GM23338 (cell line): Measurements from ENCODE around the gene MAP3K21. TPM values are rescaled to one million over a fixed set of nuclear protein-coding genes. Genes with fewer than 3 reads are reported as not detected.

ENCODE experiments used
- ATAC-seq: fragments of 200-7000 bp; cut with Tn5 transposase; 3 replicates; pipeline ENCODE4 v1.9.1; 2020
- DNase-seq: peaks from one replicate; pipeline ENCODE4 v3.0.0-alpha.2; 2015; ENCODE audit warnings: low spot score
- H2AFZ ChIP-seq: fragments of 200-600 bp; sonication (generic); 2 replicates; pipeline ENCODE4 v1.8.0; 2016; ENCODE audit warnings: antibody characterized with exemption, mild to moderate bottlenecking, moderate library complexity
- H3F3A ChIP-seq: fragments of 200-600 bp; sonication (generic); replicated peaks from 2 replicates; pipeline ENCODE4 v1.8.0; 2017; ENCODE audit warnings: antibody characterized with exemption, mixed run types, low read depth
- H3K27ac ChIP-seq: fragments of 200-600 bp; sonication (generic); 2 replicates; pipeline ENCODE4 v1.6.1; 2016; ENCODE audit warnings: low read depth
- H3K27me3 ChIP-seq: fragments of 200-600 bp; sonication (generic); 2 replicates; pipeline ENCODE4 v1.8.0; 2016; ENCODE audit warnings: mild to moderate bottlenecking, mixed run types, moderate library complexity; ENCODE audit not compliant: insufficient read depth
- H3K36me3 ChIP-seq: fragments of 200-600 bp; sonication (generic); 2 replicates; pipeline ENCODE4 v1.8.0; 2016; ENCODE audit warnings: mild to moderate bottlenecking; ENCODE audit not compliant: insufficient read depth
- H3K4me1 ChIP-seq: fragments of 200-600 bp; sonication (generic); 2 replicates; pipeline ENCODE4 v1.8.0; 2016; ENCODE audit warnings: mild to moderate bottlenecking, moderate library complexity; ENCODE audit not compliant: insufficient read depth
- H3K4me2 ChIP-seq: fragments of 200-600 bp; sonication (generic); 2 replicates; pipeline ENCODE4 v1.7.1; 2017; ENCODE audit warnings: mixed run types
- H3K4me3 ChIP-seq: fragments of 200-600 bp; sonication (generic); 2 replicates; pipeline ENCODE4 v1.6.1; 2016; ENCODE audit warnings: mixed run types
- H3K79me2 ChIP-seq: fragments of 200-600 bp; sonication (generic); replicated peaks from 2 replicates; pipeline ENCODE4 v1.8.0; 2017; ENCODE audit warnings: mild to moderate bottlenecking; ENCODE audit not compliant: insufficient read depth
- H3K9me2 ChIP-seq: fragments of 200-600 bp; sonication (generic); 2 replicates; pipeline ENCODE4 v1.8.0; 2017; ENCODE audit not compliant: insufficient read depth
- H4K20me1 ChIP-seq: fragments of 200-600 bp; sonication (generic); replicated peaks from 2 replicates; pipeline ENCODE4 v1.8.0; 2017; ENCODE audit warnings: mild to moderate bottlenecking; ENCODE audit not compliant: insufficient read depth
- H3K27ac Mint-ChIP-seq: 2 replicates; pipeline ENCODE4 v1.8.0; 2020; ENCODE audit warnings: inconsistent platforms, mild to moderate bottlenecking, moderate library complexity, mixed read lengths
- H3K27me3 Mint-ChIP-seq: 3 replicates; pipeline ENCODE4 v1.8.0; 2022; ENCODE audit warnings: low read depth, mild to moderate bottlenecking, moderate library complexity, mixed read lengths, inconsistent platforms; ENCODE audit not compliant: insufficient read depth, poor library complexity
- H3K36me3 Mint-ChIP-seq: 3 replicates; pipeline ENCODE4 v1.8.0; 2021; ENCODE audit warnings: low read depth, mild to moderate bottlenecking, inconsistent platforms, moderate library complexity, mixed read lengths
- H3K4me1 Mint-ChIP-seq: 3 replicates; pipeline ENCODE4 v1.8.0; 2020; ENCODE audit warnings: mild to moderate bottlenecking, inconsistent platforms, mixed read lengths
- H3K4me3 Mint-ChIP-seq: 3 replicates; pipeline ENCODE4 v1.8.0; 2021; ENCODE audit warnings: moderate library complexity, mild to moderate bottlenecking, inconsistent platforms, mixed read lengths
- H3K9me3 Mint-ChIP-seq: 3 replicates; pipeline ENCODE4 v1.8.0; 2020; ENCODE audit warnings: moderate library complexity, mild to moderate bottlenecking, inconsistent platforms, mixed read lengths
- CREB1 ChIP-seq: fragments of 250-450 bp; sonication (Bioruptor Pico); IDR thresholded peaks from 2 replicates; pipeline ENCODE4 v1.5.0; 2020; ENCODE audit warnings: low read depth, mild to moderate bottlenecking, moderate library complexity
- EZH2 ChIP-seq: fragments of 200-600 bp; sonication (generic); IDR thresholded peaks from one replicate; pipeline ENCODE4 v1.8.0; 2017; ENCODE audit warnings: antibody characterized with exemption, mild to moderate bottlenecking, low read depth; ENCODE audit not compliant: unreplicated experiment
- EZH2phosphoT487 ChIP-seq: fragments of 200-600 bp; sonication (generic); IDR thresholded peaks from one replicate; pipeline ENCODE4 v1.8.1; 2018; ENCODE audit warnings: antibody characterized with exemption; ENCODE audit not compliant: unreplicated experiment
- JUNB ChIP-seq: IDR thresholded peaks from one replicate; pipeline ENCODE4 v1.6.1; 2016; ENCODE audit warnings: antibody characterized with exemption; ENCODE audit not compliant: unreplicated experiment
- NANOG ChIP-seq: IDR thresholded peaks from 2 replicates; pipeline ENCODE4 v1.6.1; 2016; ENCODE audit warnings: antibody characterized with exemption, borderline replicate concordance
- POLR2AphosphoS5 ChIP-seq: IDR thresholded peaks from 2 replicates; pipeline ENCODE4 v1.6.1; 2016; ENCODE audit warnings: antibody characterized with exemption, low read depth
- REST ChIP-seq: IDR thresholded peaks from one replicate; pipeline ENCODE4 v1.6.1; 2018; ENCODE audit warnings: antibody characterized with exemption; ENCODE audit not compliant: unreplicated experiment
- STAT1 ChIP-seq: IDR thresholded peaks from one replicate; pipeline ENCODE4 v1.6.1; 2016; ENCODE audit warnings: antibody characterized with exemption; ENCODE audit not compliant: unreplicated experiment
- ZNF114 ChIP-seq: fragments of 250-450 bp; sonication (Bioruptor Pico); IDR thresholded peaks from 2 replicates; pipeline ENCODE4 v1.5.0; 2020; ENCODE audit warnings: mild to moderate bottlenecking, moderate library complexity
- ZNF331 ChIP-seq: fragments of 250-450 bp; sonication (Bioruptor Pico); IDR thresholded peaks from 2 replicates; pipeline ENCODE4 v1.5.0; 2020; ENCODE audit warnings: low read depth, mild to moderate bottlenecking, moderate library complexity
- polyA plus RNA-seq: library from polyadenylated mRNA; unstranded; fragments of >200 nt; fragmentation: Nextera tagmentation; extraction: Ambion mirVana; gene quantifications from 2 replicates; pipeline ENCODE4 v1.2.1, GENCODE V29; 2016
- total RNA-seq: library from RNA; depleted of rRNA; stranded (reverse); fragments of >200 nt; shearing (Covaris generic); gene quantifications from 2 replicates; pipeline ENCODE4 v1.2.3, GENCODE V29; 2014
- TF ChIP-seq, protein P1 (sequence below): IDR thresholded peaks from 2 replicates; pipeline ENCODE4 v1.6.1; 2016; ENCODE audit warnings: antibody characterized with exemption
- TF ChIP-seq, protein P2 (sequence below): fragments of 250-450 bp; sonication (Bioruptor Pico); IDR thresholded peaks from 2 replicates; pipeline ENCODE4 v1.5.0; 2020; ENCODE audit warnings: mild to moderate bottlenecking, moderate library complexity
- TF ChIP-seq, protein P3 (sequence below), 2 experiments: fragments of 200-600 bp in 1 of 2; sonication (generic) in 1 of 2; conservative IDR thresholded peaks; 2 replicates each; pipeline versions ENCODE4 v1.5.1 to v1.6.1; 2016 to 2017; ENCODE audit warnings: antibody characterized with exemption in 2 of 2, low read depth in 2 of 2, mild to moderate bottlenecking in 2 of 2, moderate library complexity in 1 of 2

MAP3K21 gene
- total and polyA plus RNA-seq, 2 experiments from 2014 or later: 11.7 to 40.1 TPM

- Mint-ChIP-seq H3K9me3 (peaks cover 6% of the 10 kb centered on the region; the same call in 2 of the 3 replicates), H3K36me3 (no peaks in the 10 kb centered on the region)
- TF ChIP-seq, protein P1, sequence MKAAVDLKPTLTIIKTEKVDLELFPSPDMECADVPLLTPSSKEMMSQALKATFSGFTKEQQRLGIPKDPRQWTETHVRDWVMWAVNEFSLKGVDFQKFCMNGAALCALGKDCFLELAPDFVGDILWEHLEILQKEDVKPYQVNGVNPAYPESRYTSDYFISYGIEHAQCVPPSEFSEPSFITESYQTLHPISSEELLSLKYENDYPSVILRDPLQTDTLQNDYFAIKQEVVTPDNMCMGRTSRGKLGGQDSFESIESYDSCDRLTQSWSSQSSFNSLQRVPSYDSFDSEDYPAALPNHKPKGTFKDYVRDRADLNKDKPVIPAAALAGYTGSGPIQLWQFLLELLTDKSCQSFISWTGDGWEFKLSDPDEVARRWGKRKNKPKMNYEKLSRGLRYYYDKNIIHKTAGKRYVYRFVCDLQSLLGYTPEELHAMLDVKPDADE: no peak
- TF ChIP-seq, protein P2, sequence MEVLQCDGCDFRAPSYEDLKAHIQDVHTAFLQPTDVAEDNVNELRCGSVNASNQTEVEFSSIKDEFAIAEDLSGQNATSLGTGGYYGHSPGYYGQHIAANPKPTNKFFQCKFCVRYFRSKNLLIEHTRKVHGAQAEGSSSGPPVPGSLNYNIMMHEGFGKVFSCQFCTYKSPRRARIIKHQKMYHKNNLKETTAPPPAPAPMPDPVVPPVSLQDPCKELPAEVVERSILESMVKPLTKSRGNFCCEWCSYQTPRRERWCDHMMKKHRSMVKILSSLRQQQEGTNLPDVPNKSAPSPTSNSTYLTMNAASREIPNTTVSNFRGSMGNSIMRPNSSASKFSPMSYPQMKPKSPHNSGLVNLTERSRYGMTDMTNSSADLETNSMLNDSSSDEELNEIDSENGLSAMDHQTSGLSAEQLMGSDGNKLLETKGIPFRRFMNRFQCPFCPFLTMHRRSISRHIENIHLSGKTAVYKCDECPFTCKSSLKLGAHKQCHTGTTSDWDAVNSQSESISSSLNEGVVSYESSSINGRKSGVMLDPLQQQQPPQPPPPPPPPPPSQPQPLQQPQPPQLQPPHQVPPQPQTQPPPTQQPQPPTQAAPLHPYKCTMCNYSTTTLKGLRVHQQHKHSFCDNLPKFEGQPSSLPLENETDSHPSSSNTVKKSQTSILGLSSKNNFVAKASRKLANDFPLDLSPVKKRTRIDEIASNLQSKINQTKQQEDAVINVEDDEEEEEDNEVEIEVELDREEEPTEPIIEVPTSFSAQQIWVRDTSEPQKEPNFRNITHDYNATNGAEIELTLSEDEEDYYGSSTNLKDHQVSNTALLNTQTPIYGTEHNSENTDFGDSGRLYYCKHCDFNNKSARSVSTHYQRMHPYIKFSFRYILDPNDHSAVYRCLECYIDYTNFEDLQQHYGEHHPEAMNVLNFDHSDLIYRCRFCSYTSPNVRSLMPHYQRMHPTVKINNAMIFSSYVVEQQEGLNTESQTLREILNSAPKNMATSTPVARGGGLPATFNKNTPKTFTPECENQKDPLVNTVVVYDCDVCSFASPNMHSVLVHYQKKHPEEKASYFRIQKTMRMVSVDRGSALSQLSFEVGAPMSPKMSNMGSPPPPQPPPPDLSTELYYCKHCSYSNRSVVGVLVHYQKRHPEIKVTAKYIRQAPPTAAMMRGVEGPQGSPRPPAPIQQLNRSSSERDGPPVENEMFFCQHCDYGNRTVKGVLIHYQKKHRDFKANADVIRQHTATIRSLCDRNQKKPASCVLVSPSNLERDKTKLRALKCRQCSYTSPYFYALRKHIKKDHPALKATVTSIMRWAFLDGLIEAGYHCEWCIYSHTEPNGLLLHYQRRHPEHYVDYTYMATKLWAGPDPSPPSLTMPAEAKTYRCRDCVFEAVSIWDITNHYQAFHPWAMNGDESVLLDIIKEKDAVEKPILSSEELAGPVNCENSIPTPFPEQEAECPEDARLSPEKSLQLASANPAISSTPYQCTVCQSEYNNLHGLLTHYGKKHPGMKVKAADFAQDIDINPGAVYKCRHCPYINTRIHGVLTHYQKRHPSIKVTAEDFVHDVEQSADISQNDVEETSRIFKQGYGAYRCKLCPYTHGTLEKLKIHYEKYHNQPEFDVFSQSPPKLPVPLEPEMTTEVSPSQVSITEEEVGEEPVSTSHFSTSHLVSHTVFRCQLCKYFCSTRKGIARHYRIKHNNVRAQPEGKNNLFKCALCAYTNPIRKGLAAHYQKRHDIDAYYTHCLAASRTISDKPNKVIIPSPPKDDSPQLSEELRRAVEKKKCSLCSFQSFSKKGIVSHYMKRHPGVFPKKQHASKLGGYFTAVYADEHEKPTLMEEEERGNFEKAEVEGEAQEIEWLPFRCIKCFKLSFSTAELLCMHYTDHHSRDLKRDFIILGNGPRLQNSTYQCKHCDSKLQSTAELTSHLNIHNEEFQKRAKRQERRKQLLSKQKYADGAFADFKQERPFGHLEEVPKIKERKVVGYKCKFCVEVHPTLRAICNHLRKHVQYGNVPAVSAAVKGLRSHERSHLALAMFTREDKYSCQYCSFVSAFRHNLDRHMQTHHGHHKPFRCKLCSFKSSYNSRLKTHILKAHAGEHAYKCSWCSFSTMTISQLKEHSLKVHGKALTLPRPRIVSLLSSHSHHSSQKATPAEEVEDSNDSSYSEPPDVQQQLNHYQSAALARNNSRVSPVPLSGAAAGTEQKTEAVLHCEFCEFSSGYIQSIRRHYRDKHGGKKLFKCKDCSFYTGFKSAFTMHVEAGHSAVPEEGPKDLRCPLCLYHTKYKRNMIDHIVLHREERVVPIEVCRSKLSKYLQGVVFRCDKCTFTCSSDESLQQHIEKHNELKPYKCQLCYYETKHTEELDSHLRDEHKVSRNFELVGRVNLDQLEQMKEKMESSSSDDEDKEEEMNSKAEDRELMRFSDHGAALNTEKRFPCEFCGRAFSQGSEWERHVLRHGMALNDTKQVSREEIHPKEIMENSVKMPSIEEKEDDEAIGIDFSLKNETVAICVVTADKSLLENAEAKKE (CRISPR knock-in tag): no peak
- TF ChIP-seq JUNB: no peak
- no peak for TF ChIP-seq EZH2phosphoT487
- TF ChIP-seq NANOG: no peak
- TF ChIP-seq, protein P3, sequence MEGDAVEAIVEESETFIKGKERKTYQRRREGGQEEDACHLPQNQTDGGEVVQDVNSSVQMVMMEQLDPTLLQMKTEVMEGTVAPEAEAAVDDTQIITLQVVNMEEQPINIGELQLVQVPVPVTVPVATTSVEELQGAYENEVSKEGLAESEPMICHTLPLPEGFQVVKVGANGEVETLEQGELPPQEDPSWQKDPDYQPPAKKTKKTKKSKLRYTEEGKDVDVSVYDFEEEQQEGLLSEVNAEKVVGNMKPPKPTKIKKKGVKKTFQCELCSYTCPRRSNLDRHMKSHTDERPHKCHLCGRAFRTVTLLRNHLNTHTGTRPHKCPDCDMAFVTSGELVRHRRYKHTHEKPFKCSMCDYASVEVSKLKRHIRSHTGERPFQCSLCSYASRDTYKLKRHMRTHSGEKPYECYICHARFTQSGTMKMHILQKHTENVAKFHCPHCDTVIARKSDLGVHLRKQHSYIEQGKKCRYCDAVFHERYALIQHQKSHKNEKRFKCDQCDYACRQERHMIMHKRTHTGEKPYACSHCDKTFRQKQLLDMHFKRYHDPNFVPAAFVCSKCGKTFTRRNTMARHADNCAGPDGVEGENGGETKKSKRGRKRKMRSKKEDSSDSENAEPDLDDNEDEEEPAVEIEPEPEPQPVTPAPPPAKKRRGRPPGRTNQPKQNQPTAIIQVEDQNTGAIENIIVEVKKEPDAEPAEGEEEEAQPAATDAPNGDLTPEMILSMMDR (conservative IDR thresholded peaks at IDR 0.05; ENCODE audit: low read depth in 2 of 2): no peak
- no peak for TF ChIP-seq REST
- no peak for TF ChIP-seq ZNF331 (CRISPR knock-in tag)
- TF ChIP-seq STAT1: no peak
- TF ChIP-seq CREB1 (CRISPR knock-in tag): no peak
- no peak for TF ChIP-seq EZH2
- no peak for TF ChIP-seq POLR2AphosphoS5
- no peak for TF ChIP-seq ZNF114 (CRISPR knock-in tag)
These were observed 62.4 kb downstream of the MAP3K21 start for GRCh38 chr1:233389893-233390292.

More at GRCh38 chr1:233389893-233390292, 62.4 kb downstream of the MAP3K21 start:
- no peaks in the 10 kb centered on the region for H3K27me3 ChIP-seq
- no peaks in the 10 kb centered on the region for H3K9me2 ChIP-seq
- Mint-ChIP-seq H3K27me3 (peaks cover 2% of the 10 kb centered on the region), H3K4me3 (no peak overlapping the region), H3K27ac (no peak overlapping the region), H3K4me1 (peaks cover 7% of the 10 kb centered on the region; the same call in 2 of the 3 replicates)
- no peak for DNase-seq
- no peaks in the 10 kb centered on the region for H3K79me2 ChIP-seq
- no peak for ATAC-seq
- no peak overlapping the region for H2AFZ ChIP-seq
- H3K27ac ChIP-seq: no peak overlapping the region
- H4K20me1 ChIP-seq: no peaks in the 10 kb centered on the region
- H3K4me3 ChIP-seq: no peak overlapping the region
- no peak overlapping the region for H3K4me2 ChIP-seq
- peaks cover 15% of the 10 kb centered on the region for H3K4me1 ChIP-seq
- no peaks in the 10 kb centered on the region for H3K36me3 ChIP-seq
- no peaks in the 10 kb centered on the region for H3F3A ChIP-seq
